GM19438 (cell line): ENCODE measurements around the gene PHACTR2.

Experiments
- ATAC-seq: cut with Tn5 transposase; IDR thresholded peaks from one replicate; pipeline ENCODE4 v1.9.1; 2021; ENCODE audit warnings: low read depth; ENCODE audit not compliant: unreplicated experiment

PHACTR2 gene

GRCh38 chr6:143696664-143697000 lies 18.9 kb downstream of the PHACTR2 start:
- ATAC-seq: no peak

DNA sequence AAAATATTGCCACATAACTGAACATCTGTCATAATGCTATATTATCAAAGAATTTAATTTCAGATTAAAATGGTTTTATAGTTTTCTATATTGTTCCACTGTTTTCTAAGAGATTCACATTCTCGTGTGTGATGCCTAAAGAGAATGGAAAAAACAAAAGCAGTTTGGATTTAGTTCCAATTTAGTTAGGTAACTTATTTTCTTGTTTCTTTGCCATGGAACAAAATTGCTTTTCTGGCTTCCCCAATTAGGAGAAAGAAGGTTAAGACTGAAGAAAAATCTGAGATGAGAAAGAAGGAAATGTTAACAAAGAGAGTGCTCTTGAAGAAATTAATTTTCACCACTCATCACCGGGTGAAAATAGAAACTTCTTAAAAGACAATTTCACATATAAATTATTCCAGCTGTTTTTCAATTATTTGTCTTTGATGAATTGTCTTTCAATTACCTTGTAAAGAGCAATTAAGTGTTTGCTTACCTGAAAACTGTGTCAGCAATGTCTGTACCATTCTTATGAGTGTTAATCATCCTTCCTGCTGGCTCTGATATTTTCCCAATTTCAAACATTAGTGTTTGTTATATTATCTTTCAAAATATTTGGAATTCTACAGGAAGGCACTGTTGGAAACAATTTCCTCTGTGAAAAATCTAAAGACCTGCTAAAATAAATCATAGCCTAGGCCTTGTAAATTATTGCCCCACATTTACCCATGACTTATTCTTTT lies 19.5 kb downstream of the PHACTR2 start:
- ATAC-seq: no peak

GRCh38 chr6:143698329-143698728 lies 20.6 kb downstream of the PHACTR2 start:
- no peak for ATAC-seq

GRCh38 chr6:143698759-143699429 lies 21.1 kb downstream of the PHACTR2 start:
- ATAC-seq: no peak

- ATAC-seq: no peak
These were observed 21.7 kb downstream of the PHACTR2 start for GRCh38 chr6:143699430-143699825.

DNA sequence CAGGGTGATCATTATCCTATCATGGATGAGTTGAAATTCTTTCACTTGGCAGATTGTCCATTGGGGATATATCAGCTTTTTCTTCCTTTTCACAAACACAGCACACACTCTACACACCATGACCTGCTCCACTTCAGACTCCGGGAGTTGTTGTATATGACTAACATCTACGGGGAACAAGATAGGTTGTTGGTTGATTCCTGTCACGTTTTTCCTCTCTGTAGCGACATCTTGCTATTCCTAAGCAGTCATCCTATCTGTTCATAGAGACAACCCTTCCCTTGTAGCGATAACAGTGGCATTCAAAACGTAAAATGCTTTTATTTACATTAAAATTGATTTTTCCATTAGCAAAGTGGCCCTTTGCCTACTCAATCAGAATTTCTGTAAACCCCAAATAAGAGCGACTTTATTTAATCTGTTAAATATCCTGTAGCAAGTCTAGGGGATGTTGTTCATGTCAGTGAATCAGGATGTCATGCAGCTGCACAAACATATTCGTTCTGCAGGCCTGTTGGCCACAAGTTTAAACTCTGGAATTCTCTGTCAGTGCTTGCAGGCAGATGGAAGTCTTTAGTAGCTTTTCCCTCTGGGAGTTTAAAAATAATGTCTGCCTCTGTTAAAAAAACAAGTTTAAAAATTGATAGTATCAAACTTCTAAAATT lies 23.1 kb downstream of the PHACTR2 start:
- no peak for ATAC-seq

GRCh38 chr6:143701349-143702234 lies 23.8 kb downstream of the PHACTR2 start:
- ATAC-seq: no peak

DNA sequence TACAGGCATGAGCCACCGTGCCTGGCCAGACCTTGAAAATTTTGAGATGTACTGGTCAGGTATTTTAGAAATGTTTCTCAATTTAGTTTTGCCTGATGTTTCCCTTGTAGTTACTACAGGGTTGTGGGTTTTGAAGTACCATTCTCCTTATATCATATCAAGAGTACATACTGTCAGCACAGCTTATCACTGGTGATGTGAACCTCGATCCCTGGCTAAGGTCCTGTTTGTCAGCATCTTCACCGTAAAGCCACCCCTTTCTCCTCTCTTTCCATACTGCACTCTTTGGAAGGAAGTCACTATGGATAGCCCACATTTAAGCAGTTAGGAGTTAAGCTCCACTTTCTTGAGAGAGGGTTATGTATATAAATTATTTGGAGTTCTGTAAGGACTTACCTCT lies 27.8 kb downstream of the PHACTR2 start:
- no peak for ATAC-seq

DNA sequence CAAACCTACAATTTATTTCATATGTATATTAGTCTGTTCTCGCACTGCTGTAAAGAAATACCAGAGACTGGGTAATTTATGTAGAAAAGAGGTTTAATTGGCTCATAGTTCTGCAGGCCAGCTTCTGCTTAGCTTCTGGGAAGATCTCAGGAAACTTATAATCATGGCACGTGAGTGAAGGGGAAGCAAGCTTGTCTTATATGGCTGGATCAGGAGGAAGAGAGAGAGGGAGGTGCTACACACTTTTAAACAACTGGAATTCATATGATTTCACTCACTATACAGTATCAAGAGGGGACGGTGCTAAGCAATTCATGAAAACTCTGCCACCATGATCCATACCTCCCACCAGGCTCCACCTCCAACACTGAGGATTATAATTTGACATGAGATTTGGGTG lies 29.9 kb downstream of the PHACTR2 start:
- no peak for ATAC-seq

DNA sequence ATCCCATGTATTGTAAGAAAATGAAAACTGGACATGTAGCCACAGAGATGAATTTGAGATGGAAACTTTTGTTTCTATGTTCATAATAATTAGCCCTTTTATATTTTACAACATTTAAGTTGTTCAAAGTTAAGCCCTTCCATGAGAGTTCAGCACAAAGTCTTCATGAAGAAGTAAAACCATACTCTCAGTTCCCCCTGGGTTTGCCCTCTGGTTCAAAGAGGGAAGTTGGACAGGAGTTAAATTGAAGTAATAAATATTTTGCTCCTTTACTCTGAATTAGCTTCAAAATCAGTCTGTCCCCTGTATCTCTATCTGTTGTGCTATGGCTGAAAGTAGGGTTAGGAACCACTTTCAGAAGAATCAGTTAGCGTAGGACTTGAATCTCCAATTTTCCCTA lies 31.1 kb downstream of the PHACTR2 start:
- ATAC-seq: no peak

DNA sequence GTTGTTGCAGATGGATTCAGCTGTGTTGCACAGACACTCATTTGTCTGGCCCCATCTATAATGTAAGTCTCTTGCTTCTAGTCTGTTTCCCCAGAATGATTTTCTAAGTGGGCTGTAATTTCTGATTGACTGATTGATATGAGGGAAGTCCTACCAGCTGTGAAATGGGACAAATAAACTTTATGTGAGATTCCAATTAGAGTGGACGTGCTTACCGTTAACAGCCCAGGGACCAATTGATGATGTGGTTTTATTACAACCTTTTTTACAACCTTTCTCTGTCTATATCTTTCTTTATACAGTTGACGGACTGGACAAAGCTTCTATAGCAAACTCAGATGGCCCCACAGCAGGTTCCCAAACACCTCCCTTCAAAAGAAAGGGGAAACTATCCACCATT lies 33.9 kb downstream of the PHACTR2 start:
- no peak for ATAC-seq

- no peak for ATAC-seq
These were observed 40.7 kb downstream of the PHACTR2 start for GRCh38 chr6:143718472-143718871.

GRCh38 chr6:143721642-143722041 lies 43.9 kb downstream of the PHACTR2 start:
- ATAC-seq: no peak

GRCh38 chr6:143724876-143725275 lies 47.1 kb downstream of the PHACTR2 start:
- ATAC-seq: no peak

- ATAC-seq: no peak
These were observed 48.4 kb downstream of the PHACTR2 start for GRCh38 chr6:143726015-143726647.

- ATAC-seq: no peak
These were observed 49.3 kb downstream of the PHACTR2 start for GRCh38 chr6:143727035-143727434.

DNA sequence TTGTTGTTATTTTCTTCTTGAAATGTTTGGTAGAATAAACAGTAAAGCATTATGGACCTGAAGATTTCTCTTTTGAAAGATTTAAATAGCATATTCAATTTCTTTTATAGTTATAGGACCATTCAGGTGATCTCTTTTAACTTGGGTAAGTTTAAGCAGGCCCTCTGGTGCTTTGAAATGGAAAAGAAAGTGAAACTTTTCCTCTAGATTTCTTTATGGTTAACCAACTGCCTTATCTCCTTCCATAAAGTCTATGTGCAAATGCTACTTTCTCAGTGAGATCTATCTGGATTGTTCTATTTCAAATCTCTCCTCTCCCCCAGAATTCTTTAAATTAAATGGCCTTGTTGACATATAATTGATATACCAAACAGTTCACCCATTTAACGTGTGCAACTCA lies 54.0 kb downstream of the PHACTR2 start:
- no peak for ATAC-seq

DNA sequence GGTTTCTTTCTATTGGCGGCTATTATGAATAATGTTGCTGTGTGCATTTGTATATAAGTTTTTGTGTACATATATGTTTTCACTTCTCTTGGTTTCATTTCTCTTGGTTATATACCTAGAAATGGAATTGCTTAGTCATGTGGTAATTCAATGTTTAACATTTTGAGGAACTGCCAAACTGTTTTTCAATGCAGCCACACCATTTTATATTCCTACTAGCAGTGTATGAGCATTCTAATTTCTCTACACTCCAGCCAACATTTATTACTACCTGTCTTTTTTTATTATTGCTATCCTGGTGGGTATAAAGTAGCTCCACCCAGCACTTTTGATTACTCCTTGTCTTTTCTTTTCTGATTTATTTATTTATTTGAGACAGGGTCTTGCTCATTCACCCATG lies 54.8 kb downstream of the PHACTR2 start:
- ATAC-seq: no peak

DNA sequence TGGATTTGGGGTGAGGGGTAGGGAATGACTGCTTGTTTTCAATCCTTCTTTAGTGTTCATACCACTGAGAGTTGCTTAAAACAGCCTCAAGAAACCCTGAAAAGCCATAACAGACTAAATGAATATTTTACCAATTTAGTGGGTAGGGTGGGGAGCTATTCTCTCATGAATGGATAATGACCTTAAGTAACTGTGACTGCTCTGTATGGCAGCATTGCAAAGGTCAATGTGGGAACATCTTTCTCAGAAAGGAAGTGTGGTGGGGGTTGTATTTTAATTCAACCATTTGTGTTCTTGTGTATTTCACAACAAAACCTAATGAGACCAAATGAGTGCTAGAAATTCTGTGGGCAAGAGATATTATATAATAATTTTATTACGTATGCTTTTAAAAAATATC lies 55.7 kb downstream of the PHACTR2 start:
- ATAC-seq: no peak

DNA sequence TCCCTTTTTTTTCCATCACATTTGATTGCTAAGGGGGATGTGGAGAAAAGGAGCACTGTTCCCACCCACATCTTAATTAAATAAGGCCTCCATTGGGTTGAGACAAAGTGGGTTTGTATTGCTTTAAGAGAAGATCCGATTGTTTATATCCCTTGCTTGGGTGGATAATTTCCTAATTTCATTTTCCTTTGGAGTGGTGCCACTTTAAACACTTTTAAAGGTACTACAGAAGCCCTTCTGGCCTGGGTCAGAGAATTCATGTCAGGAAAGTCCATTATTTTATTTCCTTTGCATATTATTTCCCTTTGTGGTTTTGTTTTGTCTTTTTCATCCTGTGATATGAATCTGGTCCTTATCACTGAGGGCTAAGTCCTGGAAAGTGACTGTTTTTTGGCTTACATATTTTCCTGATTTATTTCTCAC lies 56.9 kb downstream of the PHACTR2 start:
- ATAC-seq: no peak
